Measurements from ENCODE around the gene RXFP1. TPM values are rescaled to one million over a fixed set of nuclear protein-coding genes. Genes with fewer than 3 reads are reported as not detected.
A peak's percentile ranks its signal among the peaks of the same experiment; 100 is the strongest.

Gene RXFP1
- polyA plus RNA-seq, 6 donors from 2014 or later: not detected

DNA sequence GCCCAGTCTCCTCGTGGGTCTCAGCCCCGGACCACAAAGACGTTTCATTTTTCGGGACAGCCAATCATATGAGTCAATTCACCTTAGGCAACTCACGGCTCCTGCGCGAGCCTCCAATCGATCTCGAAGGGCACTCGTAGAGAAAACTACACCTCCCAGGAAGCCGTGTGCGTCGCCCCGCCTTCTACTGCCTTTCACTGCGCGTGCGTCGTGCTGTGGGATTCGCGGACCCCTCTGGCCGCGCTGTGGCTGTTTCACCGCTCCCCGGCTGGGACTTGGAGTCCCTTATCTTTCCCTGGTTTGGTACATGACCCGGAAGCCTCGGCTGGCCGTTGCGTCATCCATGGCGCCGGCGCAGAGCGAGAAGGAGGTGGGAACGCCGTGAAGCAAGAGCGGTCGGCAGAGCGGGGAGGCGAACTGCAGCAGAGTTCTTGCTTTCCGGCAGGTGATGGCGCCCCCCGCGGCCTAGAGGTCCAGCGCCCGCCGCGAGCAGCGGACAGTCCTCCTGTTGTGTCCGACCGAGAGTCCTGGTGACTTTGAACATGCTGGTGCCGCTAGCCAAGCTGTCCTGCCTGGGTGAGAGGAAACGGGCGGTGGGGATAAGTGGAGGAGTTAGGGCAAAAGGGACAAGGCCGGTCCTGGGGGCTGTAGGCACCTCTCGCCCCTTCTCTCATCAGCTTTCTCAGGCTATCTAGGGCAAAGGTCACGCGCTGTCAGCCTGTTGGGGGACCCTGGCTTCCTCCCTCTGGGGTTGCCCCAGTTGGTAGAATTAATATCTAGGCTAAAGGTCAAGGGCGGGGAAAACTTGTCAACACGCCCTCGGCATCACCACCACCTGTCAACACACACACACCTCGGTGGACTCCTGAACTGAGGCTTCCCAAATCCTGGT is 150.5 kb downstream of the RXFP1 start, which contains the start of gene ETFDH:
TSS of gene ETFDH (plus strand) at position 382 of the 892 bp plus-strand sequence. CDS start at position 543, 161 bp downstream.
- no peaks in the 10 kb centered on the region for H3K27me3 Mint-ChIP-seq
- peak; percentile 95 for DNase-seq
- peak within 1 kb of the TSS; percentile 84 to 99 (median 94) for H3K4me3 Mint-ChIP-seq
- ATAC-seq (ENCODE audit: low read depth in 2 of 2): peak; percentile 78 to 81
- no peaks in the 10 kb centered on the region for H3K9me3 Mint-ChIP-seq
- peaks cover 10 to 23% (median 14%) of the 10 kb centered on the region in 3 donors for H3K4me1 Mint-ChIP-seq
- H3K36me3 Mint-ChIP-seq: no peaks in the 10 kb centered on the region
- H3K27ac Mint-ChIP-seq: peak within 1 kb of the TSS; percentile 88 to 98 (median 98)

DNA sequence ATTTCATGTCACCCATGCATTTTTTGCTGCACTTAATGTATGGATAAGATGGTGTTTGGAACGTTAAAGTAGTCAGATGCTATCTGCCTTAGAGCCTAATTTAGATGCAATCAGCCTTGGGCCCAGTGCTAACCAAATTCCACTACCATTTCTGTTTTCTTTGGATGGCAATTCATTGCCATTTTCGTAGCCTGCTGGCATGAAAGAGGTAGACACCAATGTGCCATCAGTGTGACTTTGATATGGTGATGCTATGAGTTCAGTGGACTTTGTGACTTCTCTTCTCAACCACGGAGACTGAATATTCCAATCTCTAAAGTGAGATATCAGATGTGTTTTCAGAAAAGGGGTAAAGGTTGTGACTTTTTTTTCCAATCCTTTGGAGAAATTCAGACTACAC is 152.0 kb downstream of the RXFP1 start:
- peak overlapping the region in 1 of 6 donors; percentile 14 for H3K27ac Mint-ChIP-seq
- ATAC-seq (ENCODE audit: low read depth in 2 of 2) (no peak), DNase-seq (no peak)
- H3K4me3 Mint-ChIP-seq: peak overlapping the region in 3 of 8 donors; percentile 9 to 63 (median 32)
- H3K36me3 Mint-ChIP-seq: no peaks in the 10 kb centered on the region
- H3K4me1 Mint-ChIP-seq: peaks cover 10 to 23% (median 14%) of the 10 kb centered on the region in 3 donors
- no peaks in the 10 kb centered on the region for H3K9me3 Mint-ChIP-seq
- H3K27me3 Mint-ChIP-seq: no peaks in the 10 kb centered on the region

DNA sequence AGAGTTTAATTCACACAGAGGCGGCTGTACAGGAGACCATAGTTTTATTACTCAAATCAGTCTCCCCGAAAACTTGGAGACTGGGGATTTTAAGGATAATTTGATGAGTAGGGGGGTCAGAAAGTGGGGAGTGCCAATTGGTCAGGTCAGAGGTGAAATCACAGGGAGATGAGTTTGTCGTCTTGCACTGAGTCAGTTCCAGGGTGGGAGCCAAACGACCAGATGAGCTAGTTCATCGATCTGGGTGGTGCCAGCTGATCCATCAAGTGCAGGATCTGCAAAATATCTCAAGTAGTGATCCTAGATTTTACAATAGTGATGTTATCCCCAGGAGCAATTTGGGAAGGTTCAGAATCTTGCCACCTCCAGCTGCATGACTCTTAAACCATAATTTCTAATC is 154.4 kb downstream of the RXFP1 start:
- H3K36me3 Mint-ChIP-seq: no peaks in the 10 kb centered on the region
- H3K27me3 Mint-ChIP-seq: no peaks in the 10 kb centered on the region
- H3K27ac Mint-ChIP-seq: no peak overlapping the region
- H3K9me3 Mint-ChIP-seq: no peaks in the 10 kb centered on the region
- peaks cover 4 to 14% (median 8%) of the 10 kb centered on the region in 3 donors for H3K4me1 Mint-ChIP-seq
- DNase-seq (no peak), ATAC-seq (ENCODE audit: low read depth in 2 of 2) (no peak)
- no peak overlapping the region for H3K4me3 Mint-ChIP-seq

DNA sequence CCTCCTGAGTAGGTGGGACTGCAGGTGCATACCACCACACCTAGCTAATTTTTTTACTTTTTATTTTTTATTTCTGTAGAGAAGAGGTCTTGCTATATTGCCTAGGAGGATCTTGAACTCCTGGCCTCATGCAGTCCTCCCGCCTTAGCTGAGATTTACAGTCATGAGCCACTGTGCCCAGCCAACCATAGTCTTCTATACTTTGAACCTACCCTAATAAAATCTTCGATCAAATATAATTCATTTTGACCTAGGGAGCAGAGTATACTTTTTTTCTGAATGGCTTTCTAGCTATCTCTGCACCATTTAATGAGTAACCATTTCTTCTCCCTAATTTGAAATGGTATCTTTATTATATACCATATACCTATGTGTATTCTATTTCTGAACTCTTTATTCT is 157.1 kb downstream of the RXFP1 start:
- Mint-ChIP-seq H3K27ac (no peak overlapping the region), H3K4me1 (no peaks in the 10 kb centered on the region), H3K4me3 (no peak overlapping the region), H3K36me3 (no peaks in the 10 kb centered on the region), H3K27me3 (no peaks in the 10 kb centered on the region), H3K9me3 (no peaks in the 10 kb centered on the region)
- no peak for DNase-seq
- no peak for ATAC-seq (ENCODE audit: low read depth in 2 of 2)

DNA sequence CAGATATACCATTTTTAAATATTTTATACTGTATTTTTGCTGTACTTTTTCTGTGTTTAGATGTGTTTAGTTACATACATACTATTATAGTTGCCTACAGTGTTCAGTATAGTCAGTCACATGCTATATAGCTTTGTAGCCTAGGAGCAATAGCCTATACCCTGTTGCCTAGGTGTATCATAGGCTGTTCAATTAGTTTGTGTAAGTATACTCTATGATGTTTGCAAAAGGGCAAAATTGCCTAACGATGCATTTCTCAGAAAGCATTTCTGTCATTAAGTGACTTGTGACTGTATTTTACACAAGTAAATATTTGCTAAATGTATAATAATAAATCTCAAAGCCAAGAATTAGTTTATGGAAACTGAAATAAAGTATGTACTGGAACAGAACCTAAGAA is 159.9 kb downstream of the RXFP1 start:
- ATAC-seq (ENCODE audit: low read depth in 2 of 2) (no peak), DNase-seq (no peak)
- H3K36me3 Mint-ChIP-seq: peaks cover 9 to 12% of the 10 kb centered on the region in 2 donors
- H3K4me1 Mint-ChIP-seq: no peaks in the 10 kb centered on the region
- H3K4me3 Mint-ChIP-seq: no peak overlapping the region
- H3K27ac Mint-ChIP-seq: no peak overlapping the region
- no peaks in the 10 kb centered on the region for H3K9me3 Mint-ChIP-seq
- no peaks in the 10 kb centered on the region for H3K27me3 Mint-ChIP-seq

GRCh38 chr4:158682066-158682465 is 160.4 kb downstream of the RXFP1 start:
- no peak for ATAC-seq (ENCODE audit: low read depth in 2 of 2)
- Mint-ChIP-seq H3K9me3 (no peaks in the 10 kb centered on the region), H3K36me3 (peaks cover 9 to 13% of the 10 kb centered on the region in 2 donors), H3K27ac (no peak overlapping the region), H3K4me3 (no peak overlapping the region), H3K27me3 (no peaks in the 10 kb centered on the region), H3K4me1 (no peaks in the 10 kb centered on the region)
- DNase-seq: no peak

GRCh38 chr4:158688813-158689212 is 167.1 kb downstream of the RXFP1 start:
- DNase-seq (no peak), ATAC-seq (ENCODE audit: low read depth in 2 of 2) (no peak)
- H3K4me3 Mint-ChIP-seq: no peak overlapping the region
- H3K36me3 Mint-ChIP-seq: peaks cover 9 to 17% of the 10 kb centered on the region in 2 donors
- no peaks in the 10 kb centered on the region for H3K27me3 Mint-ChIP-seq
- no peak overlapping the region for H3K27ac Mint-ChIP-seq
- H3K4me1 Mint-ChIP-seq: no peaks in the 10 kb centered on the region
- no peaks in the 10 kb centered on the region for H3K9me3 Mint-ChIP-seq

Other genes starting within 250 kb of the RXFP1 start
- 1 to 10 TPM; 4.6 to 7.2 (median 5.6) TPM for gene C4orf46, start 150.0 kb downstream of the RXFP1 start, polyA plus RNA-seq (ENCODE audit: low read depth in 6 of 6)
- 1 to 10 TPM; 2.1 to 8.0 (median 5.5) TPM for gene ETFDH, start 150.4 kb downstream of the RXFP1 start, polyA plus RNA-seq (ENCODE audit: low read depth in 6 of 6)
- gene PPID, start 201.5 kb downstream of the RXFP1 start, polyA plus RNA-seq (ENCODE audit: low read depth in 6 of 6): 10 to 100 TPM; 30.5 to 49.0 (median 46.0) TPM
- not detected for gene FNIP2, start 247.1 kb downstream of the RXFP1 start, polyA plus RNA-seq (ENCODE audit: low read depth in 6 of 6)

Measured in naive B cell (primary cell).